ENCODE measurements around the gene LONP1.
A peak's percentile ranks its signal among the peaks of the same experiment; 100 is the strongest.

LONP1 gene

DNA sequence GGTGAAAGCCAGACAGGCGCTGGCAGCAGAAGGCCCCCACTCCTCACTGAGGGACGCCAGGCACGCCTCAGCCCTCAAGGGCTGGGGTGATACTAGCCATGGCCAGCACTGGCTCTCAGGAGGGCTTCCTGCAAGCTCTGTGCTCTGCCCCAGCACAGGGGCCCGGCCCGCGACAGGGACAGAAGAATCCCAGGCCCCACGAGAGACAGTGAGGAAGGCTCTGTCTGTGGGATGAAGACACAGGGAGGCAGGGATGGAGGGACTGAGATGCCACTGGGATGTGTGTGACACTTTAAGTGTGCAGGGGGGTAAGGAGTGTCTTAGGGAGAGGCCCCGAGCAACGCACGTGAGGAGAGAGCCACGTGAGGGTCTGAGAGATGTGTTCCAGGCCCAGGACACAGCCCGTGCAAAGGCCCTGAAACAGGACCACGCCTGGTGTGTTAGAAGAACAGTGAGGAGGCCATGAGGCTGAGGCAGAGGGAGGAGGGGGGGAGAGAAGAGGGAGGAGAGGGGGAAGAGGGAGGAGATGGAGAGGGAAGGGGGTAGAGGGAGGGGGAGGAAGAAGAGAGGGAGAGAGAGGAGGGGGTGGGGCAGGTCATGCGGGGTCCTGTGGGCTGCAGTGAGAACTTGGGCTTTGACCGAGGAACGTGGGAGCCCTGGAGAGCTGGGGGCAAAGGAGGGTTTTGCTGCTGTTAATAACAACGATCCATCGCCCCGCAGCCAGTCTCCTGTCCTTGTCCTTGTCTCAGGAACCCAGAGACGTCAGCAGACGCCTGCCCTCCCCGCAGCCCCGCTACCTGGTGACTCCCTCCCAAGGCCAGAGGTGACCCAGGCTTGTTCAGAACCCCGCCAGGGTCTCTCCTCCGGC, 22.7 kb downstream of the LONP1 start:
- Histone ChIP-seq H3K4me1 (ENCODE audit: insufficient read depth, low read length) (no peaks in the 10 kb centered on the region), H3K9ac (ENCODE audit: low read depth, low read length) (no peak overlapping the region), H3K27ac (ENCODE audit: low read depth, low read length) (0 out of 2 replicates have a peak overlapping the region, but pooled peaks have one; percentile 52), H3K36me3 (ENCODE audit: insufficient read depth, low read length) (peaks cover 81% of the 10 kb centered on the region), H3K9me3 (ENCODE audit: insufficient read depth, low read depth, low read length) (no peaks in the 10 kb centered on the region), H3K27me3 (ENCODE audit: insufficient read depth, low read length) (no peaks in the 10 kb centered on the region), H3K4me3 (ENCODE audit: low read length) (no peak overlapping the region)
- WGBS: 87% methylated on average over 25 of the region's 25 CpGs

DNA sequence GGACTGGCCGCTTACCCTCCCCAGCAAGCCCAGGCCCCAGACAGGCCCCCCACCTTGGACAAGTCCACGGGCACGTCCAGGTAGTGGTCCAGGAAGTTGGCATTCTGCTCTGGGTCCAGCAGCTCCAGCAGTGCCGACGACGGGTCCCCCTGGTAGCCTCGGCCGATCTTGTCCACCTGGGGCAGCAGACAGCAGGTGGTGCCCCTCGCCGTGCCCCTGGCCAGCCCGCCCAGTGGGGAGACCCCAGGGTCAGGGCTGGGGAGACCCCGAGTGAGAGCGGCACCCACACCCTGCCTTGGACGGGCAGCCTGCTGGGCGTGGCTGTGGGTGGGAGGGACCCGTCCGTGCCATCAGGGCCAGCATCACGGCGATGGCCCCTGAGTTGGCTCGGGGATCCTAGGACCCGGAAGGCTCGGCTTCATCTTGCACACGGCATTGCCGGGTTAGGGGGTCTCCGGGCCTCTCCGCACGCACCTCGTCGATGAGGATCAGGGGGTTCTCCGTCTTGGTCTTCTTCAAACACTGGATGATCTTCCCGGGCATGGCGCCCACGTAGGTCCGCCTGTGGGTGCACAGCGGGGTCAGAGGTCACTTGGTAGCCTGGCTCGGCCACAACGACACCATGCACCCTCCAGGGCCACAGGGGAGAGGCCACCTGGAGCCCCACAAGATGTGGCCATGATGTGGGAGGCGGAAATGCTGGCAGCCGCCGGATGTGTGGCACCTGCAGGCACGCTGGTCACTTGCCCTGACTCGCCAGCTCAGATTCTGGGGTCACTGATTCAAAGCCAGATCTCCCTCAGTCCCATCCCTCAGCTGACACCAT, 23.5 kb downstream of the LONP1 start:
- 93% methylated on average over 42 of the region's 42 CpGs for WGBS
- Histone ChIP-seq H3K4me3 (ENCODE audit: low read length) (no peak overlapping the region), H3K9me3 (ENCODE audit: insufficient read depth, low read depth, low read length) (no peaks in the 10 kb centered on the region), H3K27me3 (ENCODE audit: insufficient read depth, low read length) (no peaks in the 10 kb centered on the region), H3K27ac (ENCODE audit: low read depth, low read length) (no peak overlapping the region), H3K36me3 (ENCODE audit: insufficient read depth, low read length) (peaks cover 89% of the 10 kb centered on the region), H3K9ac (ENCODE audit: low read depth, low read length) (no peak overlapping the region), H3K4me1 (ENCODE audit: insufficient read depth, low read length) (no peaks in the 10 kb centered on the region)

DNA sequence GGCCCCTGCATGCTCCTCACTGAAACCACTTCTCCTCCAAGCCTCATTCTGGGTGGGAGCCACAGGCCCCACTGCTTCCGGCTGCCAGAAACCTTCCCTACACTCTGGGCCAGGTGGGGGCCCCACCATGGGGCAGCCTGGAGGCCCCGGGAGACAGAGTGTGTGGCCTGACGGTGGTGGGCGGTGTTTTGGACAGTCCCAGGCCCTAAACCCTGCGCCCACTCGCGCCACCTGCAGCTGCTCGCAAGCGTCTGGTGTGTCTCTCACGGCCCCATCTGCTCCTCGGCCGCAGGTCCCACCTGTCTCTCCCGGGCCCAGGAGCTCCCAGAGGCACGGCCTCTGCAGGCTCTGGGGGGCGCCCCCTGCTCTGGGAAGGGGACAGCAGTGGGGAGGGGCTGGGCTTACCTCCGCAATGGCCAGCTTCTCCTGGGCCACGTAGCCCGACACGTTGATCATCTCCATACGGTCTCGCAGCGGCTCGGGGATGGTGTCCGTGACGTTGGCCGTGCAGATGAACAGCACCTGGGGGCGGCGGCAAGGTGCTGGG, 24.2 kb downstream of the LONP1 start:
- H3K27me3 ChIP-seq (ENCODE audit: insufficient read depth, low read length): no peaks in the 10 kb centered on the region
- H3K9ac ChIP-seq (ENCODE audit: low read depth, low read length): no peak overlapping the region
- no peak overlapping the region for H3K4me3 ChIP-seq (ENCODE audit: low read length)
- no peaks in the 10 kb centered on the region for H3K9me3 ChIP-seq (ENCODE audit: insufficient read depth, low read depth, low read length)
- H3K36me3 ChIP-seq (ENCODE audit: insufficient read depth, low read length): peaks cover 88% of the 10 kb centered on the region
- 95% methylated on average over 28 of the region's 28 CpGs for WGBS
- no peak overlapping the region for H3K27ac ChIP-seq (ENCODE audit: low read depth, low read length)
- H3K4me1 ChIP-seq (ENCODE audit: insufficient read depth, low read length): no peaks in the 10 kb centered on the region

DNA sequence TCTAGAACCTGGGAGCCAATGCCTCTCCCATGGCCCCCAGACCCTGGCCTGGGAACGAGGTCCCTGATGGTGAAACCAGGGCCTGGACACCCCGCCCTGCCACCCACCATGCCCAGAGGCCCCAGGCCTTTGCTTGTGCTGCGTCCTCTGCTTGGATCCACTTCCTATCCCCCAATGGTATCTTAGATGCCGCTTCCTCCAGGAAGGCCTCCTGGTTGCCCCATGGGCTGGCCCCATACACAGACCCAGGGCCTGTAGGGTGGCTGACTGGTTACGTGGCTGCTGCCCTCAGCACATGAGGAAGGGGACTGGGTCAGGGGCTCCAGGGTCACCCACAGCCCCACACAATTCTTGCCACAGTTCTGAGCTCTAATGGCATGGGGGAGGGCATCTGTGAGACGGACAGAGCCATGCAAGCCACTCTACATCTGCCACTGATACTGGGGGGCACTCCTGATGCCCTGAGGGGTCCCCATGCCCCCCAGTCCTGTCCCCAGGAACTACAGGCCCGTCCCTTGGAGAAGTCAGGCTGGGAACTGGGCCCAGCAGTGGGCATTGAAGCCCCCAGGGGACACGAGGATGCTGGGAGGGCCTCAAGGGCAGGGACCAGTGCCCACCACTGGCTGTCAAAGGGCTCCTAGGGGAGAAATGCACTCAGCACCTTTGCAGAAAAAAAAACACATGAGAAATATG, 24.8 kb downstream of the LONP1 start:
- peaks cover 82% of the 10 kb centered on the region for H3K36me3 ChIP-seq (ENCODE audit: insufficient read depth, low read length)
- no peak overlapping the region for H3K9ac ChIP-seq (ENCODE audit: low read depth, low read length)
- no peaks in the 10 kb centered on the region for H3K27me3 ChIP-seq (ENCODE audit: insufficient read depth, low read length)
- H3K27ac ChIP-seq (ENCODE audit: low read depth, low read length): no peak overlapping the region
- H3K4me1 ChIP-seq (ENCODE audit: insufficient read depth, low read length): no peaks in the 10 kb centered on the region
- H3K4me3 ChIP-seq (ENCODE audit: low read length): no peak overlapping the region
- H3K9me3 ChIP-seq (ENCODE audit: insufficient read depth, low read depth, low read length): no peaks in the 10 kb centered on the region
- 90% methylated on average over 8 of the region's 8 CpGs for WGBS

DNA sequence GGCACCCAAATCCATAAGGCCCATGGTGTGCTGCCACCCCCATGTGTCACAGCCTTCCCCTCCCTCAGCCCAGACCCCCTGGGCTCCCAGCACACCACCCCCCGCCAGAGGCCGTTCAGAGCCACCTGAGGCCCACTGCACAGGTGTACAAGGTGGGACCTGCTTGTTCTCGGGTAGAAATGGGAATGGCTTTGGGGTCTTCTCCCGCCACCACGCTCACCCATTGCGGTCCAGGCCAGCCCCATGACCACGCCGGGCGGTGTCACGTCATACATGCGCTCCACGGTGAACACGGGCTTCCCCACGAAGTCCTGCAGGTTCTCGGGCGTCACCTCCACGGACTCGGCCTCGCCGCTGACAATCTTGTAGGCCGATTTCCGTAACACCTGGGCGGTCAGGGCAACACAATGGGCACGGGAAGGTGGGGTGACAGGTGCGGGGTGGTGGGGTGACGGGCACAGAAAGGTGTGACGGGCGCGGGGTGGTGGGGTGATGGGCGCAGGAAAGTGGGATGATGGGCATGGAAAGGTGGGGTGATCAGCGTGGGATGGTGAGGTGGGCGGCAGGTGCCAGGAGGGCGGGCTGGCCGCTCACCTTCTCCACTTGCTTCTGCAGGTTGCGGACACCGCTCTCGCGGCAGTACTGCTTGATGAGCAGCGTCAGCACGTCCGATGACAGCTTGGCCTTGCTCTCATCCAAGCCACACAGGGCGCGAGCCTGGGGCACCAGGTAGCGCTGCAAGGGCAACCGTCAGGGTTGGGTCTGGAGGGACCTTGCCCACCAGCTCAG, 25.6 kb downstream of the LONP1 start:
- H3K9me3 ChIP-seq (ENCODE audit: insufficient read depth, low read depth, low read length): no peaks in the 10 kb centered on the region
- no peak overlapping the region for H3K4me3 ChIP-seq (ENCODE audit: low read length)
- H3K36me3 ChIP-seq (ENCODE audit: insufficient read depth, low read length): peaks cover 77% of the 10 kb centered on the region
- H3K4me1 ChIP-seq (ENCODE audit: insufficient read depth, low read length): no peaks in the 10 kb centered on the region
- no peak overlapping the region for H3K27ac ChIP-seq (ENCODE audit: low read depth, low read length)
- H3K27me3 ChIP-seq (ENCODE audit: insufficient read depth, low read length): no peaks in the 10 kb centered on the region
- 96% methylated on average over 45 of the region's 45 CpGs for WGBS
- H3K9ac ChIP-seq (ENCODE audit: low read depth, low read length): no peak overlapping the region

DNA sequence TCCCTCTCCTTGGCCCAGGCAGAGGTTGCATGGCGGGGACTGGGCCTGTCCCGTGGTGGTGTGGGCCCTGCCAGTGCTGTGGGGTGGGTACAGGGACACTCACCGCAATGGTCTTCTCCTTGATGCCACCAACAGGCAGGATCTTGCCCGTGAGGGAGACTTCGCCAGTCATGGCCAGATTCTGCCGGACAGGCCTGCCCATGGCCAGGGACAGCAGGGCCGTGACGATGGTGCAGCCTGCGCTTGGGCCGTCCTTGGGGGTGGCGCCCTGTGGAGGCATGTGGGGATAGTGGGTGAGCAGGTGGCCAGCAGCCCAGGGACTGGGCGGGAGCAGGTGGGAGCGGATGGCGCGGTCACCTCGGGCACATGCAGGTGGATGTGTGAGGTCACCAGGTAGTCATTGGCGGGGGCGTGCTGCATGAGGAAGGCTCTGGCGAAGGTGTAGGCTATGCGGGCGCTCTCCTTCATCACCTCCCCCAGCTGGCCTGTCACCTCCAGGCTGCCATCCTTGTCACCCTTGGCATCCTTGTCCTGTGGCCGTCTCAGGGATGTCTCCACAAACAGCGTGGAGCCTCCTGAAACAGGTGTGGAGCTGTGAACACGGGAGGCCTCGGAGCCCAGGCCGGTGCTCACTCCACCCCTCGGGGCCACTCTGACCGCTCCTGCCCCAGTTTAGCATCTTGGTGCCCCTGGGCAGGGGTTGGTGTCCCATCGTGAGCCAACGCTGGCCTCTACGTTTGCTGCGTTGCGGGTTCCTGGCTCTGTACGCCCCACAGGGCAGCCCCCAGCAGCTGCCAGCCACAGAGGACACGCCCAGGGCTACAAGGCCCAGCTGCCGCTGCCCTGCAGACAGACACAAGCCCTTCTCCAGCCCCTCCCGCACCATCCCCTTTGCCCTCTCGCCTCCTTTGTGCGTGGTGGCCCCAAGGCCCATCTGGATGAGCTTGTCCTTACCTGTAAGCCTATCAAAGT, 26.5 kb downstream of the LONP1 start:
- H3K4me1 ChIP-seq (ENCODE audit: insufficient read depth, low read length): no peaks in the 10 kb centered on the region
- peaks cover 68% of the 10 kb centered on the region for H3K36me3 ChIP-seq (ENCODE audit: insufficient read depth, low read length)
- WGBS: 94% methylated on average over 39 of the region's 39 CpGs
- peak overlapping the region; percentile 46; the same call in 1 of the 2 replicates for H3K27ac ChIP-seq (ENCODE audit: low read depth, low read length)
- no peaks in the 10 kb centered on the region for H3K9me3 ChIP-seq (ENCODE audit: insufficient read depth, low read depth, low read length)
- no peaks in the 10 kb centered on the region for H3K27me3 ChIP-seq (ENCODE audit: insufficient read depth, low read length)
- H3K4me3 ChIP-seq (ENCODE audit: low read length): no peak overlapping the region
- no peak overlapping the region for H3K9ac ChIP-seq (ENCODE audit: low read depth, low read length)

DNA sequence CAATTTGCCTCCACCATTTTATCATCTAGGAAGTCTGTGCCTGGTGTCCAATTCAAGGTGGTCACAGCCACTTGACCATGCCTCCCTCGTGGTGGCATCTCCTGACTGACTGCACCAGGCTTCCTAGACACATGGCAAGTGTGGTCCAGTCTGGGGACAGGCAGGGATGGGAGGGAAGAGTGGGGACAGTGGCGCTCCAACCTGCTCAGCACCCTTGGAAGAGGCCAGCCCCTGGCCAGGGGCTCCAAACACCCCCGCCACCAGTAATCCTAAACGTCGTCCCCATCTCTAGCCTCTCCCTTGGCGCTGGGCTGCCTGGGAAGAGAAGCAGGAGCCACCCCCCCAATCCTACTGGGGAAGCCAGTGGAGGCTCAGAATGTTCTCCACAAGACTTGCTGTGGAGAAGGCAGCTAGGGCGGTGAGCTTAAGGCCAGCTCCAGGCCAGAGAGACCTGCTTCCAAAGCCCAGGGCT, 27.2 kb downstream of the LONP1 start:
- H3K9me3 ChIP-seq (ENCODE audit: insufficient read depth, low read depth, low read length): no peaks in the 10 kb centered on the region
- H3K27ac ChIP-seq (ENCODE audit: low read depth, low read length): peak overlapping the region; percentile 46; the same call in 1 of the 2 replicates
- H3K4me1 ChIP-seq (ENCODE audit: insufficient read depth, low read length): no peaks in the 10 kb centered on the region
- WGBS: 95% methylated on average over 7 of the region's 7 CpGs
- peaks cover 63% of the 10 kb centered on the region for H3K36me3 ChIP-seq (ENCODE audit: insufficient read depth, low read length)
- H3K27me3 ChIP-seq (ENCODE audit: insufficient read depth, low read length): no peaks in the 10 kb centered on the region
- H3K4me3 ChIP-seq (ENCODE audit: low read length): no peak overlapping the region
- H3K9ac ChIP-seq (ENCODE audit: low read depth, low read length): no peak overlapping the region

DNA sequence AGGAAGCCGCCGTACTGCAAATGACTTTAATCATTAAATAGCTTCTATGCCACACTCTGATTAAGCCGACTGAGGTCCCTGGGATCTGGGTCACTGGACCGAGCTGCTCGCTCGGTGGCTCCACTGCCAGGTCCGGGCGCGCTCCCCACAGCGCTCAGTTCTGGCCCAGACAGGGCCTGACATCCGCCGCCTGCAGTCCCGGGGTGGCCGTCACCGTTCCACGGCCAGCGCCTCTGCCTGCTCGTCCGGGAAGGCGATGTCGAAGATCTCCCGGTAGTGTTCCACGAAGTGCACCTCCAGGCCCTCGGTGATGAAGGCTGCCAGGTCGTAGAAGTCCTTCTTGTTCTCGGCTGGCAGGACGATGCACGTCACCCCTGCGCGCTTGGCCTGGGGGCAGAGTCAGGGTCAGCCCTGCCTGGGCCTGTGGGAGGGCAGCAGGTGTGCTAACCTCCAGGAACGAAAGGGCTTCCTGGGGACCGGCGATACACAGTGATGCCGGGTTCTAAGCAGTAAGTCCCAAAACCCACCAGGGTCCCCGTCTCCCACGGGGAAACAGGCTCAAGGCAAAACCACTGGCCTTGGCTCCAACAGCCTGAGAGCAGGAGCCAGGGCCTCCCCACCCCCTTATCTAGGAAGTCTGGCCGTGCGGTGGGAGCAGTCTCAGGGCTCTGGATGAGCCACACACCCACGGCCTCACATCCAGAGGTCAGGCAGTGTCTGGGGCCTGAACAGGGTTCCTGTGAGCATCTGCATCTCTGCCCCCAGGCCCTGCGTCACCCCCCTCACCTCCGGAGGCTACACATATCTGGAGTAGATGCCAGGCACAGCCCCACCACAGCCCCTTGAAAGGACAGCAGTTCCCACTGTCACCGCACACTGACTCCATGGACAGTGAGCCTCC, 27.9 kb downstream of the LONP1 start:
- H3K36me3 ChIP-seq (ENCODE audit: insufficient read depth, low read length): peaks cover 61% of the 10 kb centered on the region
- H3K27me3 ChIP-seq (ENCODE audit: insufficient read depth, low read length): no peaks in the 10 kb centered on the region
- peak overlapping the region; percentile 98 for H3K4me3 ChIP-seq (ENCODE audit: low read length)
- H3K9me3 ChIP-seq (ENCODE audit: insufficient read depth, low read depth, low read length): no peaks in the 10 kb centered on the region
- H3K27ac ChIP-seq (ENCODE audit: low read depth, low read length): peak overlapping the region; percentile 92; the same call in 1 of the 2 replicates
- H3K4me1 ChIP-seq (ENCODE audit: insufficient read depth, low read length): no peaks in the 10 kb centered on the region
- WGBS: 89% methylated on average over 42 of the region's 42 CpGs
- peak overlapping the region; percentile 40; the same call in 1 of the 2 replicates for H3K9ac ChIP-seq (ENCODE audit: low read depth, low read length)
